HEK293 (cell line): ENCODE results near the gene SCNN1A.

ENCODE experiments used
- CTCF ChIA-PET: fragments of 350-600 bp; formaldehyde crosslinking; extraction: SDS; loops from one replicate; lab custom pipeline; 2021; ENCODE audit warnings: antibody characterized with exemption; lab: Yijun Ruan, JAX
- POLR2A ChIA-PET: fragments of 300-600 bp; formaldehyde crosslinking; extraction: SDS; loops from one replicate; lab custom pipeline; 2020; ENCODE audit warnings: antibody characterized with exemption, inconsistent platforms; lab: Yijun Ruan, JAX
- H3K27ac ChIP-seq: fragments of 200-500 bp; sonication (Bioruptor generic); 2 replicates; pipeline ENCODE4 v1.5.1; 2014; ENCODE audit warnings: low read depth, low read length, control low read depth, inconsistent platforms; ENCODE audit errors: extremely low read depth
- H3K36me3 ChIP-seq, 2 experiments: fragments of 200-500 bp in 1 of 2; sonication (Bioruptor generic) in 1 of 2; 1 replicate in 1 of 2; 2 replicates in 1 of 2; pipeline ENCODE4 v1.5.1; 2014 to 2017; ENCODE audit warnings: inconsistent platforms in 2 of 2, low read length in 2 of 2; ENCODE audit not compliant: control insufficient read depth in 2 of 2, insufficient read depth in 1 of 2
- H3K4me1 ChIP-seq: fragments of 200-500 bp; sonication (Bioruptor generic); 2 replicates; pipeline ENCODE4 v1.5.1; 2014; ENCODE audit warnings: mild to moderate bottlenecking, low read length, inconsistent platforms; ENCODE audit not compliant: control insufficient read depth, insufficient read depth
- H3K4me3 ChIP-seq: 2 replicates; pipeline ENCODE4 v1.5.1; 2011; ENCODE audit warnings: low read depth, mild to moderate bottlenecking, control low read depth, low read length, moderate library complexity
- H3K9me3 ChIP-seq: fragments of 200-500 bp; sonication (Bioruptor generic); 2 replicates; pipeline ENCODE4 v1.5.1; 2014; ENCODE audit warnings: low read depth, low read length, inconsistent platforms; ENCODE audit not compliant: control insufficient read depth, insufficient read depth
- HOXD13 ChIP-seq: sonication (generic); formaldehyde crosslinking; IDR thresholded peaks from 2 replicates; pipeline ENCODE4 v1.8.0; 2022; ENCODE audit warnings: missing genetic modification reagents, borderline replicate concordance
- KLF1 ChIP-seq: fragments of 450-650 bp; formaldehyde crosslinking; IDR thresholded peaks from 2 replicates; pipeline ENCODE4 v1.5.1; 2016; ENCODE audit warnings: missing biosample characterization, missing genetic modification characterization
- PRDM1 ChIP-seq: fragments of 450-650 bp; formaldehyde crosslinking; IDR thresholded peaks from 2 replicates; pipeline ENCODE4; 2016; ENCODE audit warnings: missing biosample characterization, missing genetic modification characterization
- PRDM4 ChIP-seq: fragments of 450-650 bp; formaldehyde crosslinking; IDR thresholded peaks from 2 replicates; pipeline ENCODE4 v1.5.1; 2017; ENCODE audit warnings: missing biosample characterization, missing genetic modification characterization
- PRDM6 ChIP-seq: fragments of 450-650 bp; formaldehyde crosslinking; IDR thresholded peaks from 2 replicates; pipeline ENCODE4 v1.5.1; 2017; ENCODE audit warnings: missing biosample characterization, missing genetic modification characterization
- RBAK ChIP-seq: fragments of 450-650 bp; formaldehyde crosslinking; IDR thresholded peaks from 2 replicates; pipeline ENCODE4 v1.5.1; 2016; ENCODE audit warnings: missing biosample characterization, missing genetic modification characterization
- SCRT2 ChIP-seq: fragments of 450-650 bp; formaldehyde crosslinking; IDR thresholded peaks from 2 replicates; pipeline ENCODE4 v1.5.1; 2016; ENCODE audit warnings: missing biosample characterization, missing genetic modification characterization
- TRIM28 ChIP-seq: IDR thresholded peaks from 2 replicates; pipeline ENCODE4 v1.6.1; 2011; ENCODE audit warnings: low read length, control low read depth, borderline replicate concordance
- YY2 ChIP-seq: fragments of 450-650 bp; formaldehyde crosslinking; IDR thresholded peaks from 2 replicates; pipeline ENCODE4 v1.5.1; 2016; ENCODE audit warnings: missing biosample characterization, missing genetic modification characterization
- ZNF121 ChIP-seq: fragments of 450-650 bp; formaldehyde crosslinking; IDR thresholded peaks from 2 replicates; pipeline ENCODE4 v1.5.1; 2016; ENCODE audit warnings: missing biosample characterization, missing genetic modification characterization
- ZNF23 ChIP-seq: fragments of 450-650 bp; formaldehyde crosslinking; IDR thresholded peaks from 2 replicates; pipeline ENCODE4 v1.5.1; 2016; ENCODE audit warnings: missing biosample characterization, missing genetic modification characterization, borderline replicate concordance
- ZNF311 ChIP-seq: fragments of 450-650 bp; formaldehyde crosslinking; IDR thresholded peaks from 2 replicates; pipeline ENCODE4 v1.5.1; 2017; ENCODE audit warnings: missing biosample characterization, missing genetic modification characterization, borderline replicate concordance
- ZNF555 ChIP-seq: fragments of 450-650 bp; formaldehyde crosslinking; conservative IDR thresholded peaks from 2 replicates; pipeline ENCODE4 v1.5.1; 2017; ENCODE audit warnings: missing biosample characterization, mild to moderate bottlenecking, missing genetic modification characterization, inconsistent platforms
- ZNF624 ChIP-seq: fragments of 450-650 bp; formaldehyde crosslinking; IDR thresholded peaks from 2 replicates; pipeline ENCODE4 v1.5.1; 2017; ENCODE audit warnings: missing biosample characterization, missing genetic modification characterization
- ZNF837 ChIP-seq: fragments of 450-650 bp; formaldehyde crosslinking; IDR thresholded peaks from 2 replicates; pipeline ENCODE4 v1.5.1; 2016; ENCODE audit warnings: missing biosample characterization, missing genetic modification characterization
- TF ChIP-seq, protein P1 (sequence below): fragments of 450-650 bp; formaldehyde crosslinking; conservative IDR thresholded peaks from 2 replicates; pipeline ENCODE4 v1.5.1; 2016; ENCODE audit warnings: low read depth, missing biosample characterization, missing genetic modification characterization
- TF ChIP-seq, protein P2 (sequence below): fragments of 450-650 bp; IDR thresholded peaks from 2 replicates; pipeline ENCODE4 v1.5.1; 2018; ENCODE audit warnings: missing biosample characterization, mild to moderate bottlenecking, missing genetic modification characterization
- TF ChIP-seq, protein P3 (sequence below): fragments of 450-650 bp; formaldehyde crosslinking; IDR thresholded peaks from 2 replicates; pipeline ENCODE4 v1.5.1; 2016; ENCODE audit warnings: missing biosample characterization, missing genetic modification characterization
- TF ChIP-seq, protein P4 (sequence below): fragments of 450-650 bp; formaldehyde crosslinking; IDR thresholded peaks from 2 replicates; pipeline ENCODE4 v1.5.0; 2017; ENCODE audit warnings: missing biosample characterization, missing genetic modification characterization, borderline replicate concordance

SCNN1A gene

GRCh38 chr12:6342140-6342889 is 33.0 kb downstream of the SCNN1A start (continued):
- TF ChIP-seq, protein P1, sequence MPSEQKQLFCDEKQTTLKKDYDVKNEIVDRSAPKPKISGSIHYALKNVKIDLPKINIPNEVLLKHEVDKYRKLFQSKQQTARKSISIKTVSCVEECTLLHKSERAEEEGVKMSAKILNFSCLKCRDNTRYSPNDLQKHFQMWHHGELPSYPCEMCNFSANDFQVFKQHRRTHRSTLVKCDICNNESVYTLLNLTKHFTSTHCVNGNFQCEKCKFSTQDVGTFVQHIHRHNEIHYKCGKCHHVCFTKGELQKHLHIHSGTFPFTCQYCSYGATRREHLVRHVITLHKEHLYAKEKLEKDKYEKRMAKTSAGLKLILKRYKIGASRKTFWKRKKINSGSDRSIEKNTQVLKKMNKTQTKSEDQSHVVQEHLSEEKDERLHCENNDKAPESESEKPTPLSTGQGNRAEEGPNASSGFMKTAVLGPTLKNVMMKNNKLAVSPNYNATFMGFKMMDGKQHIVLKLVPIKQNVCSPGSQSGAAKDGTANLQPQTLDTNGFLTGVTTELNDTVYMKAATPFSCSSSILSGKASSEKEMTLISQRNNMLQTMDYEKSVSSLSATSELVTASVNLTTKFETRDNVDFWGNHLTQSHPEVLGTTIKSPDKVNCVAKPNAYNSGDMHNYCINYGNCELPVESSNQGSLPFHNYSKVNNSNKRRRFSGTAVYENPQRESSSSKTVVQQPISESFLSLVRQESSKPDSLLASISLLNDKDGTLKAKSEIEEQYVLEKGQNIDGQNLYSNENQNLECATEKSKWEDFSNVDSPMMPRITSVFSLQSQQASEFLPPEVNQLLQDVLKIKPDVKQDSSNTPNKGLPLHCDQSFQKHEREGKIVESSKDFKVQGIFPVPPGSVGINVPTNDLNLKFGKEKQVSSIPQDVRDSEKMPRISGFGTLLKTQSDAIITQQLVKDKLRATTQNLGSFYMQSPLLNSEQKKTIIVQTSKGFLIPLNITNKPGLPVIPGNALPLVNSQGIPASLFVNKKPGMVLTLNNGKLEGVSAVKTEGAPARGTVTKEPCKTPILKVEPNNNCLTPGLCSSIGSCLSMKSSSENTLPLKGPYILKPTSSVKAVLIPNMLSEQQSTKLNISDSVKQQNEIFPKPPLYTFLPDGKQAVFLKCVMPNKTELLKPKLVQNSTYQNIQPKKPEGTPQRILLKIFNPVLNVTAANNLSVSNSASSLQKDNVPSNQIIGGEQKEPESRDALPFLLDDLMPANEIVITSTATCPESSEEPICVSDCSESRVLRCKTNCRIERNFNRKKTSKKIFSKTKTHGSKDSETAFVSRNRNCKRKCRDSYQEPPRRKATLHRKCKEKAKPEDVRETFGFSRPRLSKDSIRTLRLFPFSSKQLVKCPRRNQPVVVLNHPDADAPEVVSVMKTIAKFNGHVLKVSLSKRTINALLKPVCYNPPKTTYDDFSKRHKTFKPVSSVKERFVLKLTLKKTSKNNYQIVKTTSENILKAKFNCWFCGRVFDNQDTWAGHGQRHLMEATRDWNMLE: 0 out of 2 replicates have a peak, but pooled peaks have one; percentile 14
- no peak for TF ChIP-seq ZNF23 (tag by site-specific recombination)
- no peak for TF ChIP-seq RBAK (tag by site-specific recombination)
- TF ChIP-seq KLF1 (tag by site-specific recombination): no peak; the same call in 1 of the 2 replicates
- TF ChIP-seq SCRT2 (tag by site-specific recombination): peak; percentile 54
- peak; percentile 72; the same call in 1 of the 2 replicates for TF ChIP-seq TRIM28
- TF ChIP-seq, protein P2, sequence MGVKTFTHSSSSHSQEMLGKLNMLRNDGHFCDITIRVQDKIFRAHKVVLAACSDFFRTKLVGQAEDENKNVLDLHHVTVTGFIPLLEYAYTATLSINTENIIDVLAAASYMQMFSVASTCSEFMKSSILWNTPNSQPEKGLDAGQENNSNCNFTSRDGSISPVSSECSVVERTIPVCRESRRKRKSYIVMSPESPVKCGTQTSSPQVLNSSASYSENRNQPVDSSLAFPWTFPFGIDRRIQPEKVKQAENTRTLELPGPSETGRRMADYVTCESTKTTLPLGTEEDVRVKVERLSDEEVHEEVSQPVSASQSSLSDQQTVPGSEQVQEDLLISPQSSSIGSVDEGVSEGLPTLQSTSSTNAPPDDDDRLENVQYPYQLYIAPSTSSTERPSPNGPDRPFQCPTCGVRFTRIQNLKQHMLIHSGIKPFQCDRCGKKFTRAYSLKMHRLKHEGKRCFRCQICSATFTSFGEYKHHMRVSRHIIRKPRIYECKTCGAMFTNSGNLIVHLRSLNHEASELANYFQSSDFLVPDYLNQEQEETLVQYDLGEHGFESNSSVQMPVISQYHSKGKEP (tag by site-specific recombination): peak; percentile 19; the same call in 1 of the 2 replicates

- peaks cover 0 to 6% of the 10 kb centered on the region in 2 experiments; a peak in 1 of 3 replicates for H3K36me3 ChIP-seq
- peak within 1 kb of the TSS; percentile 84 for H3K27ac ChIP-seq
- POLR2A ChIA-PET: interaction anchor here (0.7 to 2.7 kb wide), 10 partner anchors 12 to 193 kb away, joined by 3 to 9 read pairs (median 4); partner anchors contain the start of genes GAPDH, MRPL51 and VAMP1
- H3K4me3 ChIP-seq: peak within 1 kb of the TSS; percentile 71
- CTCF ChIA-PET: interaction anchor here (0.7 to 2.3 kb wide), 5 partner anchors 15 to 82 kb away, joined by 3 to 7 read pairs (median 5); no protein-coding TSS in a partner anchor
- H3K4me1 ChIP-seq: peaks cover 19% of the 10 kb centered on the region
- no peaks in the 10 kb centered on the region for H3K9me3 ChIP-seq
- TF ChIP-seq ZNF624 (tag by site-specific recombination) (no peak), YY2 (no peak), ZNF555 (tag by site-specific recombination) (no peak), HOXD13 (CRISPR knock-in tag) (no peak), ZNF311 (tag by site-specific recombination) (no peak), PRDM6 (tag by site-specific recombination) (no peak), ZNF837 (no peak), PRDM4 (no peak), PRDM1 (tag by site-specific recombination) (peak; percentile 73), ZNF121 (tag by site-specific recombination) (no peak)
- TF ChIP-seq, protein P3, sequence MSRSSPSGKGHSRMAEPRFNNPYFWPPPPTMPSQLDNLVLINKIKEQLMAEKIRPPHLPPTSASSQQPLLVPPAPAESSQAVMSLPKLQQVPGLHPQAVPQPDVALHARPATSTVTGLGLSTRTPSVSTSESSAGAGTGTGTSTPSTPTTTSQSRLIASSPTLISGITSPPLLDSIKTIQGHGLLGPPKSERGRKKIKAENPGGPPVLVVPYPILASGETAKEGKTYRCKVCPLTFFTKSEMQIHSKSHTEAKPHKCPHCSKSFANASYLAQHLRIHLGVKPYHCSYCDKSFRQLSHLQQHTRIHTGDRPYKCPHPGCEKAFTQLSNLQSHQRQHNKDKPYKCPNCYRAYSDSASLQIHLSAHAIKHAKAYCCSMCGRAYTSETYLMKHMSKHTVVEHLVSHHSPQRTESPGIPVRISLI (tag by site-specific recombination): no peak
- TF ChIP-seq, protein P4, sequence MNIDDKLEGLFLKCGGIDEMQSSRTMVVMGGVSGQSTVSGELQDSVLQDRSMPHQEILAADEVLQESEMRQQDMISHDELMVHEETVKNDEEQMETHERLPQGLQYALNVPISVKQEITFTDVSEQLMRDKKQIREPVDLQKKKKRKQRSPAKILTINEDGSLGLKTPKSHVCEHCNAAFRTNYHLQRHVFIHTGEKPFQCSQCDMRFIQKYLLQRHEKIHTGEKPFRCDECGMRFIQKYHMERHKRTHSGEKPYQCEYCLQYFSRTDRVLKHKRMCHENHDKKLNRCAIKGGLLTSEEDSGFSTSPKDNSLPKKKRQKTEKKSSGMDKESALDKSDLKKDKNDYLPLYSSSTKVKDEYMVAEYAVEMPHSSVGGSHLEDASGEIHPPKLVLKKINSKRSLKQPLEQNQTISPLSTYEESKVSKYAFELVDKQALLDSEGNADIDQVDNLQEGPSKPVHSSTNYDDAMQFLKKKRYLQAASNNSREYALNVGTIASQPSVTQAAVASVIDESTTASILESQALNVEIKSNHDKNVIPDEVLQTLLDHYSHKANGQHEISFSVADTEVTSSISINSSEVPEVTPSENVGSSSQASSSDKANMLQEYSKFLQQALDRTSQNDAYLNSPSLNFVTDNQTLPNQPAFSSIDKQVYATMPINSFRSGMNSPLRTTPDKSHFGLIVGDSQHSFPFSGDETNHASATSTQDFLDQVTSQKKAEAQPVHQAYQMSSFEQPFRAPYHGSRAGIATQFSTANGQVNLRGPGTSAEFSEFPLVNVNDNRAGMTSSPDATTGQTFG (tag by site-specific recombination): no peak
These were observed 33.8 kb downstream of the SCNN1A start, which contains the start of gene TNFRSF1A for GRCh38 chr12:6341417-6342139. Gene TNFRSF1A, minus strand, starts transcription at chr12:6342076. Its CDS starts 262 bp downstream, at chr12:6341814.
